Left cardiac atrium (tissue), 4 donors: ENCODE results near the gene FAM98C. TPM values are rescaled to one million over a fixed set of nuclear protein-coding genes. Genes with fewer than 3 reads are reported as not detected.
"Not testable (repeated sequence)": the region's sequence is repeated elsewhere in the genome, so short reads cannot be mapped to it uniquely, and the experiment has no call there.

Source experiments
- ATAC-seq, 2 donors: fragments of 200-7000 bp; cut with Tn5 transposase; one replicate each; pipeline ENCODE4 v1.9.1; 2020; ENCODE audit warnings: mild to moderate bottlenecking in 2 of 2, moderate library complexity in 2 of 2
- DNase-seq: peaks from one replicate; pipeline ENCODE4 v3.0.0-alpha.2; 2020
- intact Hi-C, 2 donors: fragments of 100-400 bp; cut with DNase I; formaldehyde crosslinking; loops; one replicate each; pipeline versions ENCODE4 v1.14.1 to v1.15.1; 2022 to 2023
- total RNA-seq, 2 donors: library from RNA; stranded (reverse); fragmentation: NEBNext Ultra II Directional; extraction: Animal tissue kit (Norgen Biotek cat#: 25700); gene quantifications; one replicate each; pipeline ENCODE4 v1.2.1, GENCODE V29; 2021
- donor health status: DM: no; HTN: yes; CAD: no.
- donor health status: DM: no; HTN: yes; CAD: no; lungs with severe emphysema.
- donor health status: DM: yes; HTN: yes; CAD: no.
- donor health status: Dilated cardiomyopathy.

FAM98C gene
- total RNA-seq, 2 donors from 2014 or later = 12.6 to 13.7 TPM

GRCh38 chr19:38389957-38390924, 12.7 kb upstream of the FAM98C start:
- ATAC-seq (no peak), DNase-seq (no peak)
- intact Hi-C loops = no loop called here

- intact Hi-C loops = no loop called here
- ATAC-seq = no peak
- no peak for DNase-seq
These were observed 10.9 kb upstream of the FAM98C start for GRCh38 chr19:38391911-38392464.

- no peak for DNase-seq
- no peak for ATAC-seq
- intact Hi-C loops = no loop called here
These were observed 10.1 kb upstream of the FAM98C start for GRCh38 chr19:38392707-38393308.

GRCh38 chr19:38394488-38394887, 8.4 kb upstream of the FAM98C start:
- DNase-seq = peak; percentile 51
- intact Hi-C loops = no loop called here
- peak in 1 of 2 donors; percentile 23 for ATAC-seq

- ATAC-seq (peak in 1 of 2 donors; percentile 25), DNase-seq (no peak)
- intact Hi-C loops = no loop called here
These were observed 7.3 kb upstream of the FAM98C start for GRCh38 chr19:38395381-38396114.

GRCh38 chr19:38399081-38399480, 3.8 kb upstream of the FAM98C start:
- DNase-seq = no peak
- intact Hi-C loops = no loop called here
- ATAC-seq = no peak

GRCh38 chr19:38399537-38399936, 3.4 kb upstream of the FAM98C start:
- intact Hi-C loops = no loop called here
- DNase-seq (no peak), ATAC-seq (no peak)

- DNase-seq (no peak), ATAC-seq (no peak)
- intact Hi-C loops = loop anchor here (10.0 kb wide), 1 partner anchor 214 kb away; the partner anchor contains the start of genes EIF3K (in 2 of the 2) and MAP4K1 (in 2 of the 2)
These were observed 2.5 kb upstream of the FAM98C start for GRCh38 chr19:38400361-38400760.

GRCh38 chr19:38401148-38401547, 1.7 kb upstream of the FAM98C start:
- ATAC-seq (no peak), DNase-seq (no peak)
- intact Hi-C loops = loop anchor here (10.0 kb wide), 1 partner anchor 214 kb away; the partner anchor contains the start of genes EIF3K (in 2 of the 2) and MAP4K1 (in 2 of the 2)

GRCh38 chr19:38402623-38402966, 298 bp upstream of the FAM98C start:
- ATAC-seq = peak in 1 of 2 donors; percentile 1
- DNase-seq = no peak
- intact Hi-C loops = loop anchor here (10.0 kb wide), 1 partner anchor 212 kb away; the partner anchor contains the start of genes EIF3K (in 2 of the 2) and MAP4K1 (in 2 of the 2)

GRCh38 chr19:38404858-38405257, 2.0 kb downstream of the FAM98C start:
- intact Hi-C loops = loop anchor here (10.0 kb wide), 1 partner anchor 210 kb away; the partner anchor contains the start of genes EIF3K (in 2 of the 2) and MAP4K1 (in 2 of the 2)
- DNase-seq = no peak
- no peak for ATAC-seq

GRCh38 chr19:38405276-38405675, 2.4 kb downstream of the FAM98C start:
- ATAC-seq = no peak
- intact Hi-C loops = loop anchor here (10.0 kb wide), 1 partner anchor 210 kb away; the partner anchor contains the start of genes EIF3K (in 2 of the 2) and MAP4K1 (in 2 of the 2)
- no peak for DNase-seq

GRCh38 chr19:38409631-38410133, 6.8 kb downstream of the FAM98C start:
- DNase-seq = peak; percentile 60
- intact Hi-C loops = loop anchor here (10.0 kb wide), 1 partner anchor 205 kb away; the partner anchor contains the start of genes EIF3K (in 2 of the 2) and MAP4K1 (in 2 of the 2)
- peak; percentile 63 to 77 for ATAC-seq

GRCh38 chr19:38410407-38410806, 7.5 kb downstream of the FAM98C start:
- ATAC-seq, DNase-seq, intact Hi-C loops: not testable (repeated sequence)

- intact Hi-C loops = no loop called here
- ATAC-seq = no peak
- DNase-seq = no peak
These were observed 8.3 kb downstream of the FAM98C start for GRCh38 chr19:38411041-38411712.

GRCh38 chr19:38411898-38412297, 9.0 kb downstream of the FAM98C start:
- DNase-seq, ATAC-seq, intact Hi-C loops: not testable (repeated sequence)

- ATAC-seq (no peak), DNase-seq (no peak)
- intact Hi-C loops = no loop called here
These were observed 9.6 kb downstream of the FAM98C start for GRCh38 chr19:38412491-38412890.

- intact Hi-C loops = no loop called here
- ATAC-seq = no peak
- DNase-seq = no peak
These were observed 10.1 kb downstream of the FAM98C start for GRCh38 chr19:38412961-38413360.
